ENCODE results near the gene HOXB4. TPM values are rescaled to one million over a fixed set of nuclear protein-coding genes. Genes with fewer than 3 reads are reported as not detected.

HOXB4 gene
- total RNA-seq, 1 experiment from 2014 or later, result 4.3 TPM

DNA sequence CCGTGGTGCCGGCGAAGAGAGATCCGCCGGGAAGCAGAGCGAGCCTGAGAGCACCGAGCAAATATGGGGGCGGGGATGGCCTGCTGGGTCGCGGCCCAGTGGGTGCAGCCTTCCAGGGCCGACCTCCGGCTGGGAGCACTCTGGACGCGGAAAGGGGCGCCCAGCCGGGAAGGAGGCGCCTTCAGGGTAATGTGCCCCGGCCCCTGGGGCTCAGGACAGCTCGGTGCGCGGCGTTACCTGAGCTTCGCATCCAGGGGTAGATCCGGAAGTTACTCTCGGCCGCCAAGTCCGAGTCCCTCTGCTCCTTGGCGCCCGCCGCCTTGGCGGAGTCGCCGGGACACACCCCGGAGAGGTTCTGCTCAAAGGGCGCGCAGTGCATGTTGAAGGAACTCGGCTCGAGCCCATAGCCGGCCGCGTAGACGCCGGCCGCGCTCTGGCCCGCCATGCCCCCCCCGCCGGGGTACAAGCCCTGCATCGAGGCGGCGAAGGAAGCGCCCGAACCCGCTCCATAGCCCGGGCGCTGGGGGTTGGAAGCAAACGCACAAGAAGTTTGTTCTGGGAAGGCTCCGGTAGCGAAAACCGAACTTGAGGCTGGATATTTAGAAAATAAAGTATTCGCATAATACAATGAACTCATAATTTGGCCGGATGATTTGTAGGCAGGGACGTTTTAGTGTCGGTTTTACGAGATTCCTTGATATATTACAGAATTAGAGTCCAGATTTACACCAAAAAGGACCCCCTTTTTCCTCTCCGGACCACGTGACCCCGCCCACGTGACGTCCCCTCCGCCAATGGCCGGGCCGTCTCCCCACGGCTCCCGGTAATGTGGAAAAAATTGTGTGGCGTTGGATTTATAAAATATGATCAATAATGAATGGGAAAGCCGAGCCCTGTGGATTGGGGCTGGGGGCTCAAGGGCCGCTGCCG is 32.4 kb upstream of the HOXB4 start, which contains the start of gene HOXB7:
Gene HOXB7 (minus strand): TSS at position 736 of the 930 bp plus-strand sequence. CDS start 99 bp downstream, at position 637.
- Histone ChIP-seq H3K27me3 (ENCODE audit: low read length) (no peaks in the 10 kb centered on the region), H3K9me2 (replicated peaks; ENCODE audit: insufficient read depth, low read length) (no peaks in the 10 kb centered on the region), H3K79me2 (ENCODE audit: low read length) (no peaks in the 10 kb centered on the region), H3K36me3 (ENCODE audit: insufficient read depth, low read length) (no peaks in the 10 kb centered on the region), H3K27ac (ENCODE audit: low read length) (peak within 1 kb of the TSS; percentile 82), H3K9ac (ENCODE audit: low read length) (peak within 1 kb of the TSS; percentile 92), H3K9me3 (ENCODE audit: low read length) (no peaks in the 10 kb centered on the region), H3K4me3 (ENCODE audit: low read length) (peak within 1 kb of the TSS; percentile 82), H3K4me1 (ENCODE audit: low read length) (peaks cover 45% of the 10 kb centered on the region), H4K20me1 (ENCODE audit: insufficient read depth, low read depth, low read length) (no peaks in the 10 kb centered on the region), H2AFZ (ENCODE audit: low read length) (peak within 1 kb of the TSS; percentile 95), H3K4me2 (ENCODE audit: low read depth, low read length, poor library complexity, severe bottlenecking) (peak within 1 kb of the TSS; percentile 98)
- peak; percentile 91 for DNase-seq

DNA sequence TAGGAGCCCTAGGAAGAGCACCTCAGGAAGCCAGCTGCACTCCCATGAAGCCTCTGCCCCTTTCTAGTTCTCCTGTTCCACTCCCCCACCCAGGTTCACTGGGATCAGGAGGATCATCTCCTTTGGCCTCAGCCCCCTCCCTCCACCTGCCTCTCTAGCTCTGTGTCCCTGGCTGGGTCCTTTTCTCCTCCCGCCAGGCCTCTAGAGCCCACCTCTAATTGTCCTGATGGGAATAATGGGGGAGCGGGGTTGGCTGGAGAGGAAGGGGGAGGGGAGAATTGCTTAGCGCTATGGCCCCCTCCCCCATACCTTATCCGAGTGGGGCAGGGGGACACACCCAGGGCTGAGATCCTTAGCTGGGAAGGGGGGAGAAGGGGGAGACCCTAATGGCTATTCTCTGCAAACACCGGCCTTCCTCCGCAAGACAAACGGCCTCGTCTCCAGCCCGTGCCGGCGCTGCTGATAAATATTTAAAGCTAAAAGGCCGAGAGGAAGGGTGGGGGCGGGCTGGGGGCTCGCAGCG is 31.7 kb upstream of the HOXB4 start:
- Histone ChIP-seq H3K9ac (ENCODE audit: low read length) (peak overlapping the region; percentile 92), H2AFZ (ENCODE audit: low read length) (peak overlapping the region; percentile 95; the same call in 1 of the 2 replicates), H3K27ac (ENCODE audit: low read length) (no peak overlapping the region), H3K9me2 (replicated peaks; ENCODE audit: insufficient read depth, low read length) (no peaks in the 10 kb centered on the region), H3K4me1 (ENCODE audit: low read length) (peaks cover 45% of the 10 kb centered on the region), H3K79me2 (ENCODE audit: low read length) (no peaks in the 10 kb centered on the region), H3K4me2 (ENCODE audit: low read depth, low read length, poor library complexity, severe bottlenecking) (peak overlapping the region; percentile 98), H3K27me3 (ENCODE audit: low read length) (no peaks in the 10 kb centered on the region), H3K9me3 (ENCODE audit: low read length) (no peaks in the 10 kb centered on the region), H4K20me1 (ENCODE audit: insufficient read depth, low read depth, low read length) (no peaks in the 10 kb centered on the region), H3K36me3 (ENCODE audit: insufficient read depth, low read length) (no peaks in the 10 kb centered on the region), H3K4me3 (ENCODE audit: low read length) (peak overlapping the region; percentile 82)
- no peak for DNase-seq

DNA sequence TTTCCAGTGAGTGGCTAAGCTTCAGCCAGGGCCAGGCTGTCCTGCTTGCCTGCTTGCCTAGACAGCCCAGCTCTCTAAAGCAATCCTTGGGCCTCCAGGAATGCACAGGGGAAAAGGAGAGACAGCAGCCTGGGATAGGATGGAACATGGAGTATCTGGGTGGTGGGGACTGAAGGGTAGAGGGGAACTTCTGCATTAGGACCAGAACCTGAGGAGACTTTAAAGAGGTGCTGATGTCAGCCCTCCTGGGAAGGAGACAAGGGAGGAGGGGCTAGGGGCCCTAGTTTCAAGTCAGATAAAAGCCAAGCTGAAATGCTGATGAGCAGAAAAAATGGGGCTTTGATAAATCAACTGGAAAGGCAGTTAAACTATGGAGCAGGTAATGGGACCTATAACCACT is 30.9 kb upstream of the HOXB4 start:
- H3K27me3 ChIP-seq (ENCODE audit: low read length), result no peaks in the 10 kb centered on the region
- H3K9ac ChIP-seq (ENCODE audit: low read length), result 0 out of 2 replicates have a peak overlapping the region, but pooled peaks have one; percentile 92

DNA sequence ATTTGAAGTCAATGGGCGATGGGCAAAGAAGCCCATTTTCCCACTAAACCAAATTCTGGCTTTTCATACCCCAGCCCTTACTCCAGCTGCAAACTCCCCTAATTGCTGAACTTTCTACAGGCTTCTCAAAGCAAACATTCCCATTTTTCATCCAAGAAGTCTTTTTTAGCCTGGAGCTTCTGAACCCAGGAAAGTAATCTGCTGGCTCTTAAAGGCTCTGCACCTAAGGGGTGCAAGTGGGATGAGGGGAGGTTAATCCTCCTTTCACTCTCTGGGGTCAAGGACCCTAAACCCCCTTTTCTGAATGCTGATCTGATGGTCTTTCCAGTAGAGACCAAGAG is 30.3 kb upstream of the HOXB4 start:
- H3K9me3 ChIP-seq (ENCODE audit: low read length), result no peaks in the 10 kb centered on the region
- no peak for DNase-seq
- no peak overlapping the region for H3K27ac ChIP-seq (ENCODE audit: low read length)
- H4K20me1 ChIP-seq (ENCODE audit: insufficient read depth, low read depth, low read length), result no peaks in the 10 kb centered on the region
- no peak overlapping the region for H2AFZ ChIP-seq (ENCODE audit: low read length)
- H3K4me1 ChIP-seq (ENCODE audit: low read length), result peaks cover 47% of the 10 kb centered on the region
- no peak overlapping the region for H3K4me2 ChIP-seq (ENCODE audit: low read depth, low read length, poor library complexity, severe bottlenecking)
- no peaks in the 10 kb centered on the region for H3K27me3 ChIP-seq (ENCODE audit: low read length)
- H3K9ac ChIP-seq (ENCODE audit: low read length), result no peak overlapping the region
- H3K79me2 ChIP-seq (ENCODE audit: low read length), result no peaks in the 10 kb centered on the region
- no peaks in the 10 kb centered on the region for H3K9me2 ChIP-seq (replicated peaks; ENCODE audit: insufficient read depth, low read length)
- no peaks in the 10 kb centered on the region for H3K36me3 ChIP-seq (ENCODE audit: insufficient read depth, low read length)
- no peak overlapping the region for H3K4me3 ChIP-seq (ENCODE audit: low read length)

More for the DNA sequence above, 30.9 kb upstream of the HOXB4 start:
- Histone ChIP-seq H3K4me2 (ENCODE audit: low read depth, low read length, poor library complexity, severe bottlenecking) (peak overlapping the region; percentile 98), H4K20me1 (ENCODE audit: insufficient read depth, low read depth, low read length) (no peaks in the 10 kb centered on the region), H3K4me1 (ENCODE audit: low read length) (peaks cover 52% of the 10 kb centered on the region), H3K4me3 (ENCODE audit: low read length) (no peak overlapping the region; the same call in 1 of the 2 replicates), H2AFZ (ENCODE audit: low read length) (no peak overlapping the region), H3K36me3 (ENCODE audit: insufficient read depth, low read length) (no peaks in the 10 kb centered on the region), H3K27ac (ENCODE audit: low read length) (no peak overlapping the region), H3K9me3 (ENCODE audit: low read length) (no peaks in the 10 kb centered on the region), H3K79me2 (ENCODE audit: low read length) (no peaks in the 10 kb centered on the region), H3K9me2 (replicated peaks; ENCODE audit: insufficient read depth, low read length) (no peaks in the 10 kb centered on the region)
- DNase-seq, result peak; percentile 51

DNA sequence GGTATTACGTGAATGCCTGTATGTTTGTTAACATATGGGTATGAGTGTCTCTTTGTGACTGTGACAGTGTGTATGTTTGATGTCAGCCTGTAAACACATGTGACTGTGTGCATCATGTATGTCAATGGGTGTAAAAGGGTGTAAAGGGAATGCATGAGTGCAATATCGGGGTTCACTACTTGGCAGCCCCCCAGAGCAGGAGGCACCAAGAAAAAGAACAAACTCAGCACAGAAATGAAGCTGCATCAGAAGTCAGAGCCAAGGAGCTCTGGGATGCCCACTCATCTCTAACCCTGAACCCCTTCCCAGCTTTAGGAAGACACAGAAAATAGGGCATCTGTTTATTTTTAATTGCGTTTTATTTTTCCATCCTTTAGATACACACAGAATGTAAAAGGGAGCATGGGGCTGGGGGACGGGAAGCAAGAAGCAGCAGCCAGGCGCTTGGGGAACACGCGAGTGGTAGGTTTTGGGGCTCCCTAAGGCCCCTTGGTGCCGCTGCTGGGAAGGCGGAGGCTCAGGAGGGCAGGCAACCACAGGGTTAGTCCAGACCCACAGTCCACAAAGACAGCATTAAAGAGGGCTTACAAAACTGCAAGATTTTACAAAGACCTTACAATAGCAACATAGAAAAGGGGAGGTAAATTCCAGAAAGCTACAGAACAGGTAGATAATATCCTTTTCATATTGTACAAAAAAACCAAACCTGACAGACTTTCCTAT is 28.9 kb upstream of the HOXB4 start:
- no peak for DNase-seq
- Histone ChIP-seq H2AFZ (ENCODE audit: low read length) (no peak overlapping the region), H3K9me2 (replicated peaks; ENCODE audit: insufficient read depth, low read length) (no peaks in the 10 kb centered on the region), H3K27me3 (ENCODE audit: low read length) (no peaks in the 10 kb centered on the region), H3K4me2 (ENCODE audit: low read depth, low read length, poor library complexity, severe bottlenecking) (no peak overlapping the region), H3K4me1 (ENCODE audit: low read length) (peaks cover 35% of the 10 kb centered on the region), H4K20me1 (ENCODE audit: insufficient read depth, low read depth, low read length) (no peaks in the 10 kb centered on the region), H3K79me2 (ENCODE audit: low read length) (no peaks in the 10 kb centered on the region), H3K27ac (ENCODE audit: low read length) (no peak overlapping the region), H3K4me3 (ENCODE audit: low read length) (no peak overlapping the region), H3K36me3 (ENCODE audit: insufficient read depth, low read length) (no peaks in the 10 kb centered on the region), H3K9ac (ENCODE audit: low read length) (no peak overlapping the region), H3K9me3 (ENCODE audit: low read length) (no peaks in the 10 kb centered on the region)

DNA sequence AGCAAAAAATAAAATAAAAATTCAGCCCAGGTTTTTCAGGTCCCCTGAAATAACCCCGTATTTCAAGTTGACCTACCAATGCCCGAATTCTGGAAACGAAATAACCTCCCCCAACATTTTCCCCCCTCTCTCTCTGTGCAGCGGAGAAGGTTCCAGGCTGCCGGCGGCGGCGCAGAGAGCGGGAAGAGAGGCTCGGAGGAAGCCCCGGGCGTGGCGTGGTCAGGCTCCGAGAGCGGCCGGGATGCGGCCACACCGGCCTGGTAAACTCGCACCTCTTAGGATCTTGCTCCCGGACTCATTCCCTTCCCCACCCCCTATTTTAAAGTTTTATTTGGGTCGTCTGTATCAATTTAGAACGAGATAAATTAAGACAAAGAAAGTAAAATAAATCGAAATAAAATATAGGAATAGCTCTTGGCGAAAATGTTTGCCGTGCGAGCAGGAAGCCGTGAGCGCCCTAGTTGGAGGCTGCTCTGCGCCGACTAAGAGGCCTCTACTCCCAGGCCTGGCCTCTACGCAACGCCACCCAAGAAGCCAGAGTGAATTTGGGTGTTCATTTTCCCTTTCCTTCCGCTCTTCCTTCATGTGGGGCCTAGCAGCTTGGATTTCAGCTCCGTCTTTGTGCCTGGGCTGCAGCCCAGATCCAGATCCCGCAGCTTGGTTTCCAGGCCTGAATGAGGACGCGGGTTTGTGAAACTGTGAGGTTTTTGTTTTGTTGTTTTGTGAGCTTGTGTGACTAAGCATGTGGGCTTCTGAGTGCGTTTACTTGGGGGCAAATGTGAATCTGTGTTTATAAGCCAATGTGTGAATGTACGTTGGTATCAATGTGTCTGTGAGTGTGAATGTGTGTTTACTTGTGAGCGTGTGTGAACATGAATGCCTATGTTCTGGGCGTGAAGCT is 28.1 kb upstream of the HOXB4 start:
- Histone ChIP-seq H3K4me1 (ENCODE audit: low read length) (peaks cover 29% of the 10 kb centered on the region), H3K9me3 (ENCODE audit: low read length) (no peaks in the 10 kb centered on the region), H2AFZ (ENCODE audit: low read length) (no peak overlapping the region), H3K9me2 (replicated peaks; ENCODE audit: insufficient read depth, low read length) (no peaks in the 10 kb centered on the region), H3K27ac (ENCODE audit: low read length) (no peak overlapping the region), H3K4me3 (ENCODE audit: low read length) (no peak overlapping the region), H4K20me1 (ENCODE audit: insufficient read depth, low read depth, low read length) (no peaks in the 10 kb centered on the region), H3K27me3 (ENCODE audit: low read length) (no peaks in the 10 kb centered on the region), H3K4me2 (ENCODE audit: low read depth, low read length, poor library complexity, severe bottlenecking) (no peak overlapping the region), H3K9ac (ENCODE audit: low read length) (no peak overlapping the region), H3K36me3 (ENCODE audit: insufficient read depth, low read length) (no peaks in the 10 kb centered on the region), H3K79me2 (ENCODE audit: low read length) (no peaks in the 10 kb centered on the region)
- DNase-seq, result no peak

DNA sequence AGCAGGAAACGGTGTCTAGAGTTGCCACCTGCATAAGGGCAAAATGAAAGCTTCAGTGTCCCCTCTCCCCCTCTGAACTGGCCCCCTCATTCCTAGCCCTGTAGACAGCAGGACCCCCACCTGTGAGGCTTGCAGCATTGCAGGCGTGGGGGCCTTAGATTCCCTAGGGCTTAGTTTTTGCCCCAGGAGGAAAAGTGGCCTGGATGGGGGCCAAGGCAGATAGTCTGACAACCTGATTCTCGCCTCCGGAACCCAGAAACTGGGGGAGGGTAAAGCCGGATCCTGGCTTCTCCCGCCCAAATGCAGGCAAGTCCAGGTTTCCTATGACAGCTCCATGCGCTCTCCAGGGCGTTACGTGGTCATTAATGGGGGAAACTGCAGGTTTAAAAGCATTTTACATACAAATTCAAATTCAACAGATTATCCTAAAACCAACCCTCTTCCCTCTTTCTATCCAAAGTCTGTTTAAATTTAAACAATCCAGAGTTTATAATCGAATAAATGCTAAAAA is 27.3 kb upstream of the HOXB4 start:
- H3K4me3 ChIP-seq (ENCODE audit: low read length), result no peak overlapping the region
- H3K27ac ChIP-seq (ENCODE audit: low read length), result no peak overlapping the region
- H3K4me1 ChIP-seq (ENCODE audit: low read length), result peaks cover 25% of the 10 kb centered on the region
- no peaks in the 10 kb centered on the region for H3K27me3 ChIP-seq (ENCODE audit: low read length)
- no peak overlapping the region for H3K4me2 ChIP-seq (ENCODE audit: low read depth, low read length, poor library complexity, severe bottlenecking)
- no peaks in the 10 kb centered on the region for H3K9me3 ChIP-seq (ENCODE audit: low read length)
- H3K9me2 ChIP-seq (replicated peaks; ENCODE audit: insufficient read depth, low read length), result no peaks in the 10 kb centered on the region
- H3K9ac ChIP-seq (ENCODE audit: low read length), result no peak overlapping the region
- no peaks in the 10 kb centered on the region for H4K20me1 ChIP-seq (ENCODE audit: insufficient read depth, low read depth, low read length)
- DNase-seq, result no peak
- no peak overlapping the region for H2AFZ ChIP-seq (ENCODE audit: low read length)
- no peaks in the 10 kb centered on the region for H3K79me2 ChIP-seq (ENCODE audit: low read length)
- H3K36me3 ChIP-seq (ENCODE audit: insufficient read depth, low read length), result no peaks in the 10 kb centered on the region

All from Karpas-422 (cell line).